ENCODE results near the gene SESN3.
A peak's percentile ranks its signal among the peaks of the same experiment; 100 is the strongest.
"Not testable (repeated sequence)": the region's sequence is repeated elsewhere in the genome, so short reads cannot be mapped to it uniquely, and the experiment has no call there.

SESN3 gene

DNA sequence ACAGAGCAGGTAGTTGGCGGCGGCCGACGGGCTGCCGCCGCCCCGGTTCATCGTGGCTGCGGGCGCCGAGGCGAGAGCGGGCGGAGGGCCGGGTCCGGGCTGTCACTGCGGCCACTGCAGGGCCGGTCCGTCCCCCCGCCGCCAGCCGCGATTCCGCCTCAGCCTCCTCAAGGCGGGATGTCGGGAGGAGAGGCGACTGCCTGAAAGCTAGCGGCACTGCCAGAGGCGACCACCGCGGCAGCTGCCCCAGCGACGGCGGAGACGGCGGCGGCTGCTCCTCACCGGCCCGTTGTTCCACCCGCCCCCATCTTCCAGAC, 234 bp downstream of the SESN3 start:
- Histone ChIP-seq H3K36me3 (ENCODE audit: control insufficient read depth, insufficient read depth, low read length) (no peaks in the 10 kb centered on the region), H3K4me3 (replicated peaks; ENCODE audit: low read depth, low read length) (peak overlapping the region; percentile 69), H3K27me3 (replicated peaks; ENCODE audit: control insufficient read depth, insufficient read depth, low read length) (no peaks in the 10 kb centered on the region; the same call in 1 of the 2 replicates)
- DNase-seq (ENCODE audit: extremely low read depth, insufficient read length): no peak
- no peak for TF ChIP-seq CTCF (IDR thresholded peaks at IDR 0.05; ENCODE audit: insufficient read depth, low read length, poor library complexity, severe bottlenecking)

GRCh38 chr11:95229993-95230809, 801 bp downstream of the SESN3 start:
- peak overlapping the region; percentile 69 for H3K4me3 ChIP-seq (replicated peaks; ENCODE audit: low read depth, low read length)
- H3K27me3 ChIP-seq (replicated peaks; ENCODE audit: control insufficient read depth, insufficient read depth, low read length): no peaks in the 10 kb centered on the region; the same call in 1 of the 2 replicates
- no peaks in the 10 kb centered on the region for H3K36me3 ChIP-seq (ENCODE audit: control insufficient read depth, insufficient read depth, low read length)
- TF ChIP-seq CTCF (IDR thresholded peaks at IDR 0.05; ENCODE audit: insufficient read depth, low read length, poor library complexity, severe bottlenecking): no peak
- peak; percentile 45 for DNase-seq (ENCODE audit: extremely low read depth, insufficient read length)

DNA sequence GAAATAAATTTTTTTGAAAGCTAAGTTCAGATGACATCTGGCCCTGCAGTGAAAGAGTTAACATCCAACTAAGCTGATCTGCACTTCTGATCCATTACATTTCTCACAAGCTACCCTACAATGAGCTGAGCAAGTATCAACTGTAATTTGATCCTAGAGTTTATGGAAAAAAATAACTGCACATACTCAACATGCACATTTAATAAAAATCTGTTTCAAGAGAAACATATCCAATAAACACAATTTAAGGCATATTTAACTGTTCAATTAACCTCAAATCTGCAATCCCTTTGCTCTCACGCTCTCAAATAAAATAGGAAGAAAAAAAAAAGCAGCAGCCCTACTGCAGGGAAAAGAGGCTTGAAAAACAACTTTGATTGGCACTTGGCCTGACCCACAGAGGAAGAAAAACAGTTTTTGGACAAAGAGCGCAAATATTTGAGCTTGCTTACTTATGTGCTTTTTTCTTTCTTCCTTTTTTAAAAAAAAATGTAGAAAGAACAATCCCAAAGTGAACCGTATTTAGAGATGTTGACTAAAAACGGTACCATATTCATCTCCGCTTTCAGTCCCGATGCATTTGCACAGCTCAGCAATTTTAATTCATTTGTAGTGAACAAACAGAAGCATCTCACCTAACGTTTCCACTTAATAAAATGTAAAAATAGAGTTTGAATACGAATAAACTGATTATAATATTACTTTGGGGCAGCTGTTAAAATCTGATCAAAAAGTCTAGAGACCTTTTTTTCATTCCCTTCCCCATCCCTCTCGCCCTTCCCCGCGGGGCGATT, 1.6 kb downstream of the SESN3 start:
- TF ChIP-seq CTCF (IDR thresholded peaks at IDR 0.05; ENCODE audit: insufficient read depth, low read length, poor library complexity, severe bottlenecking): no peak
- no peaks in the 10 kb centered on the region; the same call in 1 of the 2 replicates for H3K27me3 ChIP-seq (replicated peaks; ENCODE audit: control insufficient read depth, insufficient read depth, low read length)

DNA sequence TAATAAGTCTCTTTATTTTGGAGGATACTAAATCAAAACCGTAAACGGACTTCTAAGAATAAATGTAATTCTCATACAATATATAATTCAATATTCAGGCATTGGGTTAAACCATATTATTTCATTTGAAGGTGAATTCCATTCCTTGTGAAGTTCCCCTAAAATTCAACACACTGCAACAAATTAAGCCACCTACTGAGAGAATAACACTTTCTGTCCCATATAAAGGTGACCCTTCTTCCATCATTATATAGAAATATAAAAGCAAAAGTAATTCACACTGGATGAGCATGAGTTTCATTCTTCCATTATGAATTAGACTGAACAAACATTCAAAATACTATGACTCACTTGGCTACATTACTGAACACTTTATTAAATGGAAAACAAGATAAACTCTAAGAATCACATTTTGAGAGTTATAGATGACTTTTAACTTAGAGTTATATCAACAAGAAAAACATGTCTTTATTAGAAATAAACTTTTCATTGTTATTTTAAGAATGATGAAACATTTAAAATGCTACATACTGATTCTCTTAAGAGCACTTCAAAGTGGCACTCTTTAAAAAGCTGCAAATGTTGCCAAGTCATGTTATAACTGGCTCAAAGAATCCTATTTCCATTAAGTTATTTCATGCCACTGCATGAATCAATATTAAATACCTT, 2.8 kb downstream of the SESN3 start:
- Histone ChIP-seq H3K36me3 (ENCODE audit: control insufficient read depth, insufficient read depth, low read length) (no peaks in the 10 kb centered on the region), H3K4me3 (replicated peaks; ENCODE audit: low read depth, low read length) (no peak overlapping the region), H3K27me3 (replicated peaks; ENCODE audit: control insufficient read depth, insufficient read depth, low read length) (no peaks in the 10 kb centered on the region; the same call in 1 of the 2 replicates)
- TF ChIP-seq CTCF (IDR thresholded peaks at IDR 0.05; ENCODE audit: insufficient read depth, low read length, poor library complexity, severe bottlenecking): no peak
- no peak for DNase-seq (ENCODE audit: extremely low read depth, insufficient read length)

More for the DNA sequence above, 1.6 kb downstream of the SESN3 start:
- no peak for DNase-seq (ENCODE audit: extremely low read depth, insufficient read length)
- no peaks in the 10 kb centered on the region for H3K36me3 ChIP-seq (ENCODE audit: control insufficient read depth, insufficient read depth, low read length)
- peak overlapping the region; percentile 69 for H3K4me3 ChIP-seq (replicated peaks; ENCODE audit: low read depth, low read length)

GRCh38 chr11:95227060-95227459, 3.9 kb downstream of the SESN3 start:
- not testable (repeated sequence) for DNase-seq (ENCODE audit: extremely low read depth, insufficient read length); H3K27me3 ChIP-seq (replicated peaks; ENCODE audit: control insufficient read depth, insufficient read depth, low read length); H3K4me3 ChIP-seq (replicated peaks; ENCODE audit: low read depth, low read length); H3K36me3 ChIP-seq (ENCODE audit: control insufficient read depth, insufficient read depth, low read length)

GRCh38 chr11:95222817-95223216, 8.2 kb downstream of the SESN3 start:
- Histone ChIP-seq H3K4me3 (replicated peaks; ENCODE audit: low read depth, low read length) (no peak overlapping the region), H3K27me3 (replicated peaks; ENCODE audit: control insufficient read depth, insufficient read depth, low read length) (no peaks in the 10 kb centered on the region), H3K36me3 (ENCODE audit: control insufficient read depth, insufficient read depth, low read length) (no peaks in the 10 kb centered on the region)
- no peak for DNase-seq (ENCODE audit: extremely low read depth, insufficient read length)
- TF ChIP-seq CTCF (IDR thresholded peaks at IDR 0.05; ENCODE audit: insufficient read depth, low read length, poor library complexity, severe bottlenecking): no peak
